ENCODE results near the gene RASGRP4. TPM values are rescaled to one million over a fixed set of nuclear protein-coding genes. Genes with fewer than 3 reads are reported as not detected.

RASGRP4 gene
- total RNA-seq, 1 donor from 2014 or later, result 7.6 TPM

GRCh38 chr19:38404858-38405257, 21.2 kb downstream of the RASGRP4 start:
- intact Hi-C loops (cut with DNase I), result no loop called here

GRCh38 chr19:38402967-38403674, 22.9 kb downstream of the RASGRP4 start, which contains the start of gene FAM98C:
FAM98C (plus strand) TSS chr19:38403093; CDS start chr19:38403154, 61 bp downstream.
- Histone ChIP-seq H3K4me3 (peak within 1 kb of the TSS; percentile 93), H3K27ac (peak within 1 kb of the TSS; percentile 82), H3K36me3 (peaks cover 14% of the 10 kb centered on the region), H3K9me3 (no peaks in the 10 kb centered on the region), H3K27me3 (peaks cover 25% of the 10 kb centered on the region), H3K4me1 (peaks cover 10% of the 10 kb centered on the region)
- peak; percentile 98 for TF ChIP-seq CTCF (IDR thresholded peaks at IDR 0.05)
- DNase-seq (peak; percentile 98), ATAC-seq (peak; percentile 99)
- intact Hi-C loops (cut with DNase I), result no loop called here

More at GRCh38 chr19:38404858-38405257, 21.2 kb downstream of the RASGRP4 start:
- H3K4me3 ChIP-seq, result no peak overlapping the region
- no peak for TF ChIP-seq CTCF (IDR thresholded peaks at IDR 0.05)
- peaks cover 7% of the 10 kb centered on the region for H3K27me3 ChIP-seq
- no peak for DNase-seq
- no peak for ATAC-seq
- H3K36me3 ChIP-seq, result peaks cover 14% of the 10 kb centered on the region
- H3K9me3 ChIP-seq, result no peaks in the 10 kb centered on the region
- H3K27ac ChIP-seq, result no peak overlapping the region
- H3K4me1 ChIP-seq, result peaks cover 10% of the 10 kb centered on the region

- Histone ChIP-seq H3K27me3 (peaks cover 27% of the 10 kb centered on the region), H3K9me3 (no peaks in the 10 kb centered on the region), H3K27ac (no peak overlapping the region), H3K36me3 (peaks cover 14% of the 10 kb centered on the region), H3K4me1 (peaks cover 10% of the 10 kb centered on the region), H3K4me3 (peak overlapping the region; percentile 93)
- intact Hi-C loops (cut with DNase I), result no loop called here
- no peak for TF ChIP-seq CTCF (IDR thresholded peaks at IDR 0.05)
- DNase-seq (no peak), ATAC-seq (no peak)
These were observed 23.4 kb downstream of the RASGRP4 start for GRCh38 chr19:38402623-38402966.

GRCh38 chr19:38401148-38401547, 24.9 kb downstream of the RASGRP4 start:
- no peak overlapping the region for H3K27ac ChIP-seq
- ATAC-seq (no peak), DNase-seq (no peak)
- H3K9me3 ChIP-seq, result no peaks in the 10 kb centered on the region
- H3K4me1 ChIP-seq, result peaks cover 10% of the 10 kb centered on the region
- peaks cover 1% of the 10 kb centered on the region for H3K36me3 ChIP-seq
- TF ChIP-seq CTCF (IDR thresholded peaks at IDR 0.05), result no peak
- peaks cover 31% of the 10 kb centered on the region for H3K27me3 ChIP-seq
- no peak overlapping the region for H3K4me3 ChIP-seq
- intact Hi-C loops (cut with DNase I), result no loop called here

- ATAC-seq (no peak), DNase-seq (no peak)
- peaks cover 39% of the 10 kb centered on the region for H3K27me3 ChIP-seq
- H3K9me3 ChIP-seq, result no peaks in the 10 kb centered on the region
- TF ChIP-seq CTCF (IDR thresholded peaks at IDR 0.05), result no peak
- H3K27ac ChIP-seq, result no peak overlapping the region
- no peaks in the 10 kb centered on the region for H3K36me3 ChIP-seq
- H3K4me1 ChIP-seq, result peaks cover 10% of the 10 kb centered on the region
- H3K4me3 ChIP-seq, result no peak overlapping the region
- intact Hi-C loops (cut with DNase I), result no loop called here
These were observed 25.7 kb downstream of the RASGRP4 start for GRCh38 chr19:38400361-38400760.

Data from upper lobe of right lung (tissue), 1 donor.